SK-N-SH (cell line): ENCODE results near the gene NCAM1. TPM values are rescaled to one million over a fixed set of nuclear protein-coding genes. Genes with fewer than 3 reads are reported as not detected.

Experiments
- CTCF ChIA-PET: fragments of 300-600, 350-600 bp; formaldehyde crosslinking; extraction: SDS; loops from one replicate; lab custom pipeline; 2021; lab: Yijun Ruan, JAX
- POLR2A ChIA-PET: fragments of 350-600 bp; sonication (Branson Sonifier 250); formaldehyde crosslinking; extraction: SDS; loops from one replicate; lab custom pipeline; 2020; ENCODE audit warnings: antibody characterized with exemption, inconsistent platforms; lab: Yijun Ruan, JAX
- DNase-seq: peaks from one replicate; pipeline ENCODE4 v3.0.0; 2012
- H2AFZ ChIP-seq: fragments of 200-600 bp; sonication (generic); 2 replicates; pipeline ENCODE4 v1.8.1; 2016; ENCODE audit warnings: antibody characterized with exemption, mild to moderate bottlenecking, low read depth
- H3F3A ChIP-seq: fragments of 200-600 bp; sonication (generic); replicated peaks from 2 replicates; pipeline ENCODE3; 2016; ENCODE audit warnings: antibody characterized with exemption, mild to moderate bottlenecking; ENCODE audit not compliant: insufficient read depth
- H3K27ac ChIP-seq, 2 experiments: fragments of 200-500 bp in 1 of 2; fragments of 200-600 bp in 1 of 2; sonication (Bioruptor generic) in 1 of 2; sonication (generic), shearing (Covaris generic) in 1 of 2; 2 replicates each; pipeline versions ENCODE4 v1.5.1 to v1.6.1; 2014 to 2016; ENCODE audit warnings: low read depth in 2 of 2, inconsistent platforms in 1 of 2, low read length in 1 of 2, mild to moderate bottlenecking in 1 of 2, mixed read lengths in 1 of 2
- H3K27me3 ChIP-seq: fragments of 200-600 bp; sonication (generic), shearing (Covaris generic); 2 replicates; pipeline ENCODE4 v1.6.1; 2016; ENCODE audit warnings: mixed run types; ENCODE audit not compliant: insufficient read depth
- H3K36me3 ChIP-seq, 2 experiments: fragments of 200-500 bp in 1 of 2; fragments of 200-600 bp in 1 of 2; sonication (Bioruptor generic) in 1 of 2; sonication (generic) in 1 of 2; replicated peaks in 1 of 2; 2 replicates each; pipeline versions ENCODE3 to v1.5.1; 2014 to 2016; ENCODE audit warnings: low read length in 1 of 2, mild to moderate bottlenecking in 1 of 2; ENCODE audit not compliant: insufficient read depth in 2 of 2, control insufficient read depth in 1 of 2
- H3K4me1 ChIP-seq, 2 experiments: fragments of 200-500 bp in 1 of 2; fragments of 200-600 bp in 1 of 2; sonication (Bioruptor generic) in 1 of 2; sonication (generic), shearing (Covaris generic) in 1 of 2; 2 replicates each; pipeline versions ENCODE4 v1.5.1 to v1.6.1; 2014 to 2016; ENCODE audit warnings: low read depth in 1 of 2, low read length in 1 of 2, mixed run types in 1 of 2; ENCODE audit not compliant: insufficient read depth in 2 of 2, control insufficient read depth in 1 of 2
- H3K4me2 ChIP-seq: fragments of 200-600 bp; sonication (generic), shearing (Covaris generic); 2 replicates; pipeline ENCODE4 v1.6.1; 2017; ENCODE audit warnings: mixed run types
- H3K4me3 ChIP-seq, 2 experiments: fragments of 200-500 bp in 1 of 2; fragments of 200-600 bp in 1 of 2; sonication (Bioruptor generic) in 1 of 2; sonication (generic), shearing (Covaris generic) in 1 of 2; 2 replicates each; pipeline versions ENCODE4 v1.5.1 to v1.8.1; 2014 to 2016; ENCODE audit warnings: low read depth in 2 of 2, inconsistent platforms in 1 of 2, low read length in 1 of 2, mild to moderate bottlenecking in 1 of 2, mixed read lengths in 1 of 2, moderate library complexity in 1 of 2
- H3K79me2 ChIP-seq: fragments of 200-600 bp; sonication (generic); 2 replicates; pipeline ENCODE4 v1.8.1; 2017; ENCODE audit warnings: mild to moderate bottlenecking; ENCODE audit not compliant: insufficient read depth
- H3K9ac ChIP-seq: fragments of 200-600 bp; sonication (generic); 2 replicates; pipeline ENCODE4 v1.6.1; 2017; ENCODE audit warnings: mixed run types
- H3K9me2 ChIP-seq: fragments of 200-600 bp; sonication (generic); 2 replicates; pipeline ENCODE4 v1.6.1; 2017; ENCODE audit warnings: mixed run types
- H3K9me3 ChIP-seq: fragments of 200-600 bp; sonication (generic); 2 replicates; pipeline ENCODE4 v1.6.1; 2017; ENCODE audit warnings: mixed run types, mild to moderate bottlenecking, moderate library complexity
- H4K20me1 ChIP-seq: fragments of 200-600 bp; sonication (generic); 2 replicates; pipeline ENCODE4 v1.6.1; 2017; ENCODE audit warnings: mild to moderate bottlenecking, mixed run types; ENCODE audit not compliant: insufficient read depth
- ELF1 ChIP-seq: IDR thresholded peaks from 2 replicates; pipeline ENCODE4 v1.4.0; 2012
- GATA2 ChIP-seq: sonication (generic); formaldehyde crosslinking; IDR thresholded peaks from 2 replicates; pipeline ENCODE4 v1.5.0; 2020; ENCODE audit warnings: mild to moderate bottlenecking, missing genetic modification reagents
- MXI1 ChIP-seq: IDR thresholded peaks from 2 replicates; pipeline ENCODE4 v1.6.1; 2012; ENCODE audit warnings: mild to moderate bottlenecking, low read depth, low read length, improper control_type of control experiment
- NRF1 ChIP-seq: IDR thresholded peaks from 2 replicates; pipeline ENCODE4 v1.6.1; 2012; ENCODE audit warnings: low read depth, mild to moderate bottlenecking, low read length
- POLR2AphosphoS5 ChIP-seq: IDR thresholded peaks from 2 replicates; pipeline ENCODE4 v1.6.1; 2012; ENCODE audit warnings: low read depth, low read length
- RAD21 ChIP-seq: IDR thresholded peaks from 2 replicates; pipeline ENCODE4 v1.6.1; 2012; ENCODE audit warnings: mild to moderate bottlenecking, low read length
- RCOR1 ChIP-seq: fragments of 150-350 bp; IDR thresholded peaks from 2 replicates; pipeline ENCODE4 v1.6.1; 2017; ENCODE audit warnings: antibody characterized with exemption, low read length
- TAF1 ChIP-seq: IDR thresholded peaks from 2 replicates; pipeline ENCODE4 v1.6.1; 2012; ENCODE audit warnings: low read depth, mild to moderate bottlenecking, low read length, moderate library complexity, borderline replicate concordance
- USF1 ChIP-seq: IDR thresholded peaks from 2 replicates; pipeline ENCODE4 v1.4.0; 2012; ENCODE audit warnings: low read depth, borderline replicate concordance
- USF2 ChIP-seq: fragments of 150-350 bp; IDR thresholded peaks from 2 replicates; pipeline ENCODE4 v1.6.1; 2017; ENCODE audit warnings: antibody characterized with exemption, low read length, low read depth, borderline replicate concordance
- ZBTB33 ChIP-seq: IDR thresholded peaks from 2 replicates; pipeline ENCODE4 v1.4.0; 2012; ENCODE audit warnings: low read depth, borderline replicate concordance
- WGBS: methylation state at CpG from one replicate; pipeline ENCODE4 v1.1.6; 2017; ENCODE audit warnings: low lambda C conversion rate; 5-methylcytosine and 5-hydroxymethylcytosine counted together
- polyA plus RNA-seq, 3 experiments: library from polyadenylated mRNA; depleted of rRNA; stranded (reverse); fragments of >200 nt; gene quantifications; 2 replicates each; pipeline ENCODE4 v1.2.3, GENCODE V29; 2012

Gene NCAM1
- polyA plus RNA-seq, 1 of the 3 experiments (the other 2 are of a cell fraction): 19.4 TPM

- no peak overlapping the region for H3K4me2 ChIP-seq
- CTCF ChIA-PET: interaction anchor here (1.0 to 2.1 kb wide), 5 partner anchors 10 to 509 kb away, joined by 3 to 14 read pairs (median 3); no protein-coding TSS in a partner anchor
- H3K27ac ChIP-seq: no peak overlapping the region
- no peak overlapping the region for H3K9ac ChIP-seq
- no peak overlapping the region for H2AFZ ChIP-seq
- no peak overlapping the region for H3K4me3 ChIP-seq
- no peaks in the 10 kb centered on the region for H4K20me1 ChIP-seq
- H3K27me3 ChIP-seq: no peaks in the 10 kb centered on the region
- H3K9me3 ChIP-seq: no peaks in the 10 kb centered on the region
- TF ChIP-seq MXI1: no peak
- no peak for TF ChIP-seq RAD21
- POLR2A ChIA-PET: no interaction called here
- WGBS: 83% methylated on average over 8 of the region's 8 CpGs
- no peak for DNase-seq
- H3K9me2 ChIP-seq: no peaks in the 10 kb centered on the region
- H3K79me2 ChIP-seq: no peaks in the 10 kb centered on the region
- no peaks in the 10 kb centered on the region for H3F3A ChIP-seq
- H3K4me1 ChIP-seq: peaks cover 4 to 8% of the 10 kb centered on the region in 2 experiments; a peak in 2 of 4 replicates
- H3K36me3 ChIP-seq: no peaks in the 10 kb centered on the region
Measured at GRCh38 chr11:113124578-113124977, 163.4 kb downstream of the NCAM1 start.

- Histone ChIP-seq H2AFZ (no peak overlapping the region), H3K27me3 (no peaks in the 10 kb centered on the region), H3K9ac (no peak overlapping the region), H4K20me1 (no peaks in the 10 kb centered on the region), H3K4me2 (no peak overlapping the region), H3F3A (no peaks in the 10 kb centered on the region), H3K79me2 (no peaks in the 10 kb centered on the region), H3K9me2 (no peaks in the 10 kb centered on the region), H3K4me3 (no peak overlapping the region), H3K36me3 (no peaks in the 10 kb centered on the region), H3K4me1 (peaks cover 0 to 25% of the 10 kb centered on the region in 2 experiments; a peak in 2 of 4 replicates), H3K27ac (no peak overlapping the region; a peak in 1 of 4 replicates), H3K9me3 (no peaks in the 10 kb centered on the region)
- WGBS: 83% methylated on average over 5 of the region's 5 CpGs
- no peak for DNase-seq
- ChIA-PET CTCF (interaction anchor here (0.7 to 2.6 kb wide), 7 partner anchors 9 to 761 kb away, joined by 3 to 9 read pairs (median 3); no protein-coding TSS in a partner anchor), POLR2A (no interaction called here)
- TF ChIP-seq RCOR1: no peak
- no peak for TF ChIP-seq TAF1
- TF ChIP-seq GATA2 (CRISPR knock-in tag): no peak
- no peak for TF ChIP-seq USF2
- TF ChIP-seq ELF1: no peak
- no peak for TF ChIP-seq NRF1
- no peak for TF ChIP-seq POLR2AphosphoS5
- TF ChIP-seq USF1: no peak
- no peak for TF ChIP-seq ZBTB33
Measured at GRCh38 chr11:113129261-113129992, 168.2 kb downstream of the NCAM1 start.
